Neuronal stem cell (in vitro differentiated cells): ENCODE data around the gene UBAC2.
"Not testable (repeated sequence)": the region's sequence is repeated elsewhere in the genome, so short reads cannot be mapped to it uniquely, and the experiment has no call there.

Source experiments
- DNase-seq: peaks from one replicate; pipeline ENCODE4 v3.0.0-alpha.2; 2013; ENCODE audit warnings: low spot score
- H2AFZ ChIP-seq: one replicate; pipeline ENCODE4 v1.6.1; 2013; ENCODE audit warnings: mild to moderate bottlenecking, low read length, inconsistent platforms
- H2AK5ac ChIP-seq: 2 replicates; pipeline ENCODE4 v1.6.1; 2013; ENCODE audit warnings: low read depth, mild to moderate bottlenecking, inconsistent platforms, low read length, moderate library complexity, mixed read lengths
- H2BK120ac ChIP-seq: 2 replicates; pipeline ENCODE4 v1.6.1; 2013; ENCODE audit warnings: low read depth, mild to moderate bottlenecking, inconsistent platforms, low read length, moderate library complexity, mixed read lengths
- H2BK12ac ChIP-seq: one replicate; pipeline ENCODE4 v1.6.1; 2013; ENCODE audit warnings: low read length, inconsistent platforms
- H2BK15ac ChIP-seq: 2 replicates; pipeline ENCODE4 v1.6.1; 2013; ENCODE audit warnings: mild to moderate bottlenecking, low read length, inconsistent platforms, mixed read lengths
- H2BK5ac ChIP-seq: one replicate; pipeline ENCODE4 v1.6.1; 2013; ENCODE audit warnings: inconsistent platforms, mild to moderate bottlenecking, low read length, moderate library complexity
- H3K14ac ChIP-seq: one replicate; pipeline ENCODE4 v1.6.1; 2013; ENCODE audit warnings: low read length, inconsistent platforms
- H3K18ac ChIP-seq: 2 replicates; pipeline ENCODE4 v1.6.1; 2013; ENCODE audit warnings: low read length, inconsistent platforms
- H3K23ac ChIP-seq: 2 replicates; pipeline ENCODE4 v1.6.1; 2013; ENCODE audit warnings: low read depth, mild to moderate bottlenecking, mixed read lengths, low read length, inconsistent platforms; ENCODE audit not compliant: poor library complexity
- H3K27ac ChIP-seq: replicated peaks from 3 replicates; pipeline ENCODE4 v1.5.1; 2013; ENCODE audit warnings: low read length, inconsistent platforms
- H3K27me3 ChIP-seq, 3 experiments: 2 replicates each; pipeline ENCODE4 v1.6.1; 2013; ENCODE audit warnings: low read length in 3 of 3, mild to moderate bottlenecking in 2 of 3, inconsistent platforms in 1 of 3, low read depth in 1 of 3, mixed read lengths in 1 of 3, moderate library complexity in 1 of 3; ENCODE audit not compliant: control insufficient read depth in 3 of 3, insufficient read depth in 3 of 3
- H3K36me3 ChIP-seq, 2 donors: replicated peaks in 1 of 2; 2 replicates each; pipeline ENCODE4 v1.6.1; 2013; ENCODE audit warnings: low read length in 2 of 2; ENCODE audit not compliant: control insufficient read depth in 2 of 2, insufficient read depth in 2 of 2
- H3K4ac ChIP-seq: 2 replicates; pipeline ENCODE4 v1.6.1; 2013; ENCODE audit warnings: inconsistent platforms, mild to moderate bottlenecking, low read length, moderate library complexity
- H3K4me1 ChIP-seq, 2 donors: 1 replicate in 1 of 2; 2 replicates in 1 of 2; pipeline ENCODE4 v1.6.1; 2013; ENCODE audit warnings: low read length in 2 of 2, low read depth in 1 of 2; ENCODE audit not compliant: control insufficient read depth in 2 of 2, insufficient read depth in 1 of 2
- H3K4me2 ChIP-seq: one replicate; pipeline ENCODE4 v1.6.1; 2013; ENCODE audit warnings: mild to moderate bottlenecking, low read length, inconsistent platforms; ENCODE audit not compliant: insufficient read depth, poor library complexity, severe bottlenecking
- H3K4me3 ChIP-seq, 2 donors: 2 replicates each; pipeline ENCODE4 v1.5.1; 2013; ENCODE audit warnings: low read length in 2 of 2, mild to moderate bottlenecking in 2 of 2, inconsistent platforms in 1 of 2, moderate library complexity in 1 of 2
- H3K79me1 ChIP-seq: one replicate; pipeline ENCODE4 v1.6.1; 2013; ENCODE audit warnings: low read depth, mild to moderate bottlenecking, inconsistent platforms, low read length, moderate library complexity
- H3K9ac ChIP-seq: one replicate; pipeline ENCODE4 v1.6.1; 2013; ENCODE audit warnings: mild to moderate bottlenecking, low read depth, low read length, inconsistent platforms; ENCODE audit not compliant: poor library complexity
- H3K9me3 ChIP-seq, 2 donors: replicated peaks in 1 of 2; 2 replicates each; pipeline versions ENCODE3 to v1.6.1; 2013; ENCODE audit warnings: low read length in 2 of 2, mild to moderate bottlenecking in 2 of 2, inconsistent platforms in 1 of 2, low read depth in 1 of 2, mixed read lengths in 1 of 2, moderate library complexity in 1 of 2; ENCODE audit not compliant: control insufficient read depth in 2 of 2, insufficient read depth in 1 of 2
- H4K8ac ChIP-seq: one replicate; pipeline ENCODE4 v1.6.1; 2013; ENCODE audit warnings: low read depth, mild to moderate bottlenecking, inconsistent platforms, low read length, moderate library complexity
- H4K91ac ChIP-seq: one replicate; pipeline ENCODE4 v1.6.1; 2013; ENCODE audit warnings: low read length, low read depth, mild to moderate bottlenecking, inconsistent platforms; ENCODE audit not compliant: poor library complexity
- WGBS, 2 donors: extraction: QIAGEN DNeasy Blood & Tissue Kit; methylation state at CpG; one replicate each; pipeline ENCODE4 v1.1.7; 2013; ENCODE audit warnings: missing lambda C conversion rate in 2 of 2, mixed read lengths in 1 of 2; ENCODE audit not compliant: insufficient read length in 2 of 2, insufficient replicate concordance in 1 of 2; ENCODE audit errors: extremely low coverage in 2 of 2; 5-methylcytosine and 5-hydroxymethylcytosine counted together

The UBAC2 gene

DNA sequence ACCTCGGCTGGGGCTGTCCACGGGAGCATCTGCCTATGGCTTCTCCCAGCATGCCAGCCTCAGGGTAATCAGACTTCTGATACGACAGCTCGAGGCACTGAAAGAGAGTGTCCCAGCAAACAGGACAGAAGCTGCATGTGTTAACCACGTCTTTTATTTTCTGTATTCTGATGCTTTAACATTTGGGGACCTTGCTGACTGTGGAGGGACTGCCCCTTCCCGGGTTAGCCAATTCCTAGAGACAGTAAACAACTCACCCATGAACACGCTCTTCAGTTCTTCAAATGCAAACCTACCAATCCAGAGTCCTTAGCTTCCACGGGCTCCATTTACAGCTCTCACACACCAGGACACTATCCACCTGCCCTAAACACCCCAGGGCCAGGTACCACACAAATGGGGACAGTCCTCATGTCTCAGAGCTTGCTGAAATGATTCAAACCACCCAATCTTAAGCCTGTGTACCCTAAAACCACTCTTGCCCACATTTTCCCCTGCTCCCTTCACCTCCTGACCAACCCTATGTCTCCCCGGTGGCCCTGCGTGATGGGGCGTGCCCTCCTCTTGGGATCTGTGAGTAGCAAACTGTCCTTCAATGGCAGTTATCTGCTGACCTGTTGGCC lies 208.9 kb downstream of the UBAC2 start:
- H3K79me1 ChIP-seq, H3K4me2 ChIP-seq, H3K4ac ChIP-seq, H4K8ac ChIP-seq, H2AFZ ChIP-seq, DNase-seq, H3K9ac ChIP-seq, H2BK5ac ChIP-seq, H2BK120ac ChIP-seq, H4K91ac ChIP-seq, H3K23ac ChIP-seq, H3K4me3 ChIP-seq, H2AK5ac ChIP-seq, H2BK12ac ChIP-seq, H3K27ac ChIP-seq, H3K14ac ChIP-seq, H3K18ac ChIP-seq, H3K4me1 ChIP-seq, H2BK15ac ChIP-seq, H3K36me3 ChIP-seq: not testable (repeated sequence)
- H3K27me3 ChIP-seq = peaks cover 0 to 11% (median 2%) of the 10 kb centered on the region in 3 experiments
- H3K9me3 ChIP-seq = peaks cover 10 to 12% of the 10 kb centered on the region in 2 donors
- no CpG with 5 or more reads among the region's 11 CpGs for WGBS, 2 donors

DNA sequence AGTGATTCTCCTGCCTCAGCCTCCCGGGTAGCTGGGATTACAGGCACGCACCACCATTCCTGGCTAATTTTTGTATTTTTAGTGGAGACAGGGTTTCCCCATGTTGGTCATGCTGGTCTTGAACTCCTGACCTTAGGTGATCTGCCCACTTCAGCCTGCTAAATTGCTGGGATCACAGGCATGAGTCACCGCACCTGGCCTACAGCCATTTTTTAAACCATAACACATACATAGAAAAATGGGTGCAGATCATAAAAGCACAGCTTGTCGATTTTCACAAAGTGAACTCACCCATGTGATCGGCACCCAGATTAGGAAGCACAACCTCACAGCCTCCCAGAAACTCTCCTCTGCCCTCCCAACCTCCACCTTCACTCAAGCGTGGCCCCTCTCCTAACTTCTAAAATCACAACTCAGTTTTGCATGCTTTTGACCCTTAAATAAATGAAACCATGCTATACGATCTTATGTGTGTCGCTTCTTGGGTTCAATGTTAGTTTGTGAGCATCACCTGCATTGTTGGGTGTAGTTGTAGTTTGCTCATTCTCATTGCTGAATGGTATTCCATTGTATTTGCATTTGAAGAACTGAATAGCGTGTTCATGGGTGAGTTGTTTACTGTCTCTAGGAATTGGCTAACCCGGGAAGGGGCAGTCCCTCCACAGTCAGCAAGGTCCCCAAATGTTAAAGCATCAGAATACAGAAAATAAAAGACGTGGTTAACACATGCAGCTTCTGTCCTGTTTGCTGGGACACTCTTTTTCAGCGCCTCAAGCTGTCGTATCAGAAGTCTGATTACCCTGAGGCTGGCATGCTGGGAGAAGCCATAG lies 210.2 kb downstream of the UBAC2 start:
- not testable (repeated sequence) for H3K4ac ChIP-seq, DNase-seq, H3K14ac ChIP-seq, H3K27ac ChIP-seq, H3K4me3 ChIP-seq, H2BK15ac ChIP-seq, H3K9ac ChIP-seq, H3K27me3 ChIP-seq, H3K23ac ChIP-seq, H2BK120ac ChIP-seq, H3K79me1 ChIP-seq, H2BK12ac ChIP-seq, H3K36me3 ChIP-seq, H2AK5ac ChIP-seq, H2AFZ ChIP-seq, H4K8ac ChIP-seq, H3K4me1 ChIP-seq, H3K4me2 ChIP-seq, H4K91ac ChIP-seq, H3K18ac ChIP-seq, H2BK5ac ChIP-seq
- no CpG with 5 or more reads among the region's 13 CpGs for WGBS, 2 donors
- H3K9me3 ChIP-seq = peaks cover 10 to 17% of the 10 kb centered on the region in 2 donors

DNA sequence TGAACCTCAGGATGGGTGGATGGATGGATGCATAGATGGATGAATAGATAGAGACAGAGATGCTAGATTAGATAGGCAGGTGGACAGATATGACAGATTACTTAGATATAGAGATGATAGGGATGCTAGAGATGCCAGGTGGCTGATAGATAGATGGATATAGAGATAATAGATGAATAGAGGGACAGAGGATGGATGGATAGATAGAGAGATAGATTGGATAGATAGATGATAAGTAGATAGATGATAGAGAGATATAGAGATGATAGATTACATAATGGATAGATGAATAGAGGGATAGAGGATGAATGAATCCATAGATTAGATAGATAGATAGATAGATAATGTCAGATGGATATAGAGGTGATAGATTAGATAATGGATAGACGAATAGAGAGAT lies 212.2 kb downstream of the UBAC2 start:
- Histone ChIP-seq H2BK120ac (no peak overlapping the region), H4K91ac (no peak overlapping the region), H3K27ac (no peak overlapping the region), H4K8ac (no peak overlapping the region), H3K4me2 (no peak overlapping the region), H2AK5ac (no peak overlapping the region), H2BK15ac (no peak overlapping the region), H3K18ac (no peak overlapping the region), H2BK12ac (no peak overlapping the region), H3K9me3 (peaks cover 10 to 17% of the 10 kb centered on the region in 2 donors), H3K27me3 (peaks cover 0 to 24% (median 3%) of the 10 kb centered on the region in 3 experiments), H3K79me1 (no peaks in the 10 kb centered on the region), H3K4me1 (peaks cover 9 to 16% of the 10 kb centered on the region in 2 donors), H2BK5ac (no peak overlapping the region), H2AFZ (no peak overlapping the region), H3K9ac (no peak overlapping the region), H3K4ac (no peak overlapping the region), H3K4me3 (no peak overlapping the region), H3K14ac (no peak overlapping the region), H3K23ac (no peak overlapping the region), H3K36me3 (no peaks in the 10 kb centered on the region)
- DNase-seq = no peak
- 100% methylated on average over 1 of the region's 1 CpG for WGBS, 2 donors
